GM19043 (cell line): ENCODE results near the gene DPYSL5.

Source experiments
- ATAC-seq: cut with Tn5 transposase; IDR thresholded peaks from one replicate; pipeline ENCODE4 v1.9.1; 2021; ENCODE audit warnings: low read depth; ENCODE audit not compliant: unreplicated experiment

Gene DPYSL5

GRCh38 chr2:26898480-26899078 is 50.6 kb downstream of the DPYSL5 start:
- no peak for ATAC-seq

- no peak for ATAC-seq
These were observed 51.7 kb downstream of the DPYSL5 start for GRCh38 chr2:26899500-26900164.

- ATAC-seq, result no peak
These were observed 52.9 kb downstream of the DPYSL5 start for GRCh38 chr2:26900831-26901321.

GRCh38 chr2:26901326-26902183 is 53.6 kb downstream of the DPYSL5 start:
- ATAC-seq, result no peak

- ATAC-seq, result no peak
These were observed 55.7 kb downstream of the DPYSL5 start for GRCh38 chr2:26903676-26904075.

GRCh38 chr2:26904839-26905238 is 56.9 kb downstream of the DPYSL5 start:
- ATAC-seq, result peak; percentile 66

GRCh38 chr2:26905341-26906198 is 57.6 kb downstream of the DPYSL5 start:
- ATAC-seq, result no peak

GRCh38 chr2:26907416-26907815 is 59.5 kb downstream of the DPYSL5 start:
- ATAC-seq, result no peak

- no peak for ATAC-seq
These were observed 62.2 kb downstream of the DPYSL5 start for GRCh38 chr2:26910176-26910575.

- no peak for ATAC-seq
These were observed 64.3 kb downstream of the DPYSL5 start for GRCh38 chr2:26911911-26912861.

GRCh38 chr2:26913606-26913998 is 65.7 kb downstream of the DPYSL5 start:
- no peak for ATAC-seq

- ATAC-seq, result no peak
These were observed 66.2 kb downstream of the DPYSL5 start for GRCh38 chr2:26913999-26914658.

- ATAC-seq, result no peak
These were observed 66.9 kb downstream of the DPYSL5 start for GRCh38 chr2:26914659-26915310.

GRCh38 chr2:26915316-26915715 is 67.4 kb downstream of the DPYSL5 start:
- no peak for ATAC-seq

- no peak for ATAC-seq
These were observed 68.3 kb downstream of the DPYSL5 start for GRCh38 chr2:26916128-26916692.

- ATAC-seq, result no peak
These were observed 69.4 kb downstream of the DPYSL5 start for GRCh38 chr2:26917135-26917836.

GRCh38 chr2:26921323-26921722 is 73.4 kb downstream of the DPYSL5 start:
- ATAC-seq, result no peak
